HepG2 (cell line): ENCODE data around the gene DOCK1. TPM values are rescaled to one million over a fixed set of nuclear protein-coding genes. Genes with fewer than 3 reads are reported as not detected.

ENCODE experiments used
- ATAC-seq: fragments of 200-7000 bp; cut with Tn5 transposase; 3 replicates; pipeline ENCODE4 v1.9.1; 2020; ENCODE audit warnings: mild to moderate bottlenecking, moderate library complexity
- BruUV-seq: library from RNA; stranded (reverse); fragments of 400-500 nt; replicated peaks from 2 replicates; lab custom pipeline; 2021; lab: Mats Ljungman, UMichigan
- CTCF ChIA-PET: fragments of 300-600 bp; formaldehyde crosslinking; extraction: SDS; loops from one replicate; lab custom pipeline; 2021; ENCODE audit warnings: low total read pairs, inconsistent platforms, low intra/inter-chr PET ratio; lab: Yijun Ruan, JAX
- POLR2A ChIA-PET: fragments of 350-600 bp; sonication (Branson Sonifier 250); formaldehyde crosslinking; loops from one replicate; lab custom pipeline; 2020; ENCODE audit warnings: antibody characterized with exemption, inconsistent platforms; lab: Yijun Ruan, JAX
- DNase-seq: peaks from one replicate; pipeline ENCODE4 v3.0.0-alpha.2; 2015; ENCODE audit warnings: low spot score
- FAIRE-seq: peaks from 3 replicates; lab custom pipeline; 2011; peaks lifted over from hg19 to GRCh38; lab: Jason Lieb, UNC
- H2AFZ ChIP-seq: one replicate; pipeline ENCODE4 v1.6.1; 2011; ENCODE audit warnings: low read length, inconsistent platforms
- H3K27ac ChIP-seq: fragments of 300-600 bp; 3 replicates; pipeline ENCODE4 v1.8.0; 2011; ENCODE audit warnings: mixed run types, mild to moderate bottlenecking, mixed read lengths, low read length, inconsistent platforms; ENCODE audit not compliant: insufficient read depth; ENCODE audit errors: extremely low read length
- H3K27me3 ChIP-seq, 2 experiments: fragments of 200-600 bp in 1 of 2; 2 replicates in 1 of 2; 3 replicates in 1 of 2; pipeline versions ENCODE4 v1.6.0 to v1.8.0; 2011; ENCODE audit warnings: low read length in 2 of 2, mild to moderate bottlenecking in 2 of 2, moderate library complexity in 2 of 2, inconsistent platforms in 1 of 2; ENCODE audit not compliant: insufficient read depth in 2 of 2, control insufficient read depth in 1 of 2
- H3K36me3 ChIP-seq, 2 experiments: fragments of 200-600 bp in 1 of 2; replicated peaks in 1 of 2; 2 replicates in 1 of 2; 3 replicates in 1 of 2; pipeline versions ENCODE4 v1.5.1 to v1.8.0; 2011; ENCODE audit warnings: low read length in 2 of 2, inconsistent platforms in 1 of 2; ENCODE audit not compliant: insufficient read depth in 2 of 2, control insufficient read depth in 1 of 2
- H3K4me1 ChIP-seq: 2 replicates; pipeline ENCODE4 v1.5.1; 2012; ENCODE audit warnings: low read length, inconsistent platforms; ENCODE audit not compliant: insufficient read depth
- H3K4me2 ChIP-seq: 2 replicates; pipeline ENCODE4 v1.6.0; 2011; ENCODE audit warnings: low read depth, low read length, inconsistent platforms
- H3K4me3 ChIP-seq, 3 experiments: fragments of 200-600 bp in 1 of 3; sonication (generic), shearing (Covaris generic) in 1 of 3; replicated peaks in 1 of 3; 2 replicates each; pipeline ENCODE4 v1.5.1; 2011 to 2016; ENCODE audit warnings: low read length in 3 of 3, inconsistent platforms in 2 of 3, low read depth in 2 of 3, mild to moderate bottlenecking in 2 of 3, control low read depth in 1 of 3, mixed read lengths in 1 of 3; ENCODE audit not compliant: insufficient read depth in 1 of 3
- H3K79me2 ChIP-seq: one replicate; pipeline ENCODE4 v1.6.1; 2011; ENCODE audit warnings: low read length, inconsistent platforms; ENCODE audit not compliant: insufficient read depth
- H3K9ac ChIP-seq: 2 replicates; pipeline ENCODE4 v1.6.0; 2011; ENCODE audit warnings: mild to moderate bottlenecking, low read depth, low read length, inconsistent platforms; ENCODE audit not compliant: insufficient read depth
- H3K9me3 ChIP-seq: 2 replicates; pipeline ENCODE4 v1.5.1; 2012; ENCODE audit warnings: mild to moderate bottlenecking, low read length
- H4K20me1 ChIP-seq: 2 replicates; pipeline ENCODE4 v1.6.0; 2011; ENCODE audit warnings: inconsistent platforms, mild to moderate bottlenecking, low read length, moderate library complexity; ENCODE audit not compliant: insufficient read depth
- ARID5B ChIP-seq: IDR thresholded peaks from 2 replicates; pipeline ENCODE4 v1.4.0; 2020; ENCODE audit warnings: mild to moderate bottlenecking, missing genetic modification reagents
- GMEB1 ChIP-seq: sonication (generic); formaldehyde crosslinking; IDR thresholded peaks from 2 replicates; pipeline ENCODE4 v1.5.1; 2020; ENCODE audit warnings: missing genetic modification reagents, mild to moderate bottlenecking, borderline replicate concordance
- SNAPC2 ChIP-seq: sonication (generic); formaldehyde crosslinking; IDR thresholded peaks from 2 replicates; pipeline ENCODE4 v1.8.1; 2022; ENCODE audit warnings: mild to moderate bottlenecking, missing genetic modification reagents
- SNAPC4 ChIP-seq: sonication (generic); formaldehyde crosslinking; IDR thresholded peaks from 2 replicates; pipeline ENCODE4 v1.4.0; 2020; ENCODE audit warnings: mild to moderate bottlenecking, missing genetic modification reagents
- ZFX ChIP-seq: sonication (generic); formaldehyde crosslinking; IDR thresholded peaks from 2 replicates; pipeline ENCODE4 v1.4.0; 2020; ENCODE audit warnings: mild to moderate bottlenecking, low read depth, missing genetic modification reagents, moderate library complexity
- WGBS: methylation state at CpG from one replicate; pipeline ENCODE4 v1.1.6; 2017; ENCODE audit warnings: low lambda C conversion rate; 5-methylcytosine and 5-hydroxymethylcytosine counted together
- in situ Hi-C: cut with HindIII; loops from 2 replicates; pipeline ENCODE4 v1.10.0; 2017; ENCODE audit warnings: low pct_unique_long_range_greater_than_20kb; ENCODE audit not compliant: extremely low pct_ligation_motif_present
- intact Hi-C: fragments of 100-400 bp; cut with micrococcal nuclease; formaldehyde crosslinking; loops from one replicate; pipeline ENCODE4 v1.10.0; 2022; ENCODE audit not compliant: unreplicated experiment
- polyA plus RNA-seq, 8 experiments: library from polyadenylated mRNA; depleted of rRNA in 3 of 8; stranded (reverse) in 7 of 8; unstranded in 1 of 8; fragments of >200 nt; fragmentation: Illumina TruSeq in 4 of 8; extraction: Trizol in 4 of 8; gene quantifications; 2 replicates each; pipeline versions ENCODE4 v1.2.1 to v1.2.3, GENCODE V29; 2011 to 2016; ENCODE audit warnings: low read depth in 4 of 8, missing spikeins in 1 of 8, mixed read lengths in 1 of 8; ENCODE audit not compliant: insufficient read depth in 1 of 8
- total RNA-seq, 5 experiments: library from RNA; depleted of rRNA; stranded (reverse); fragments of >200 nt; fragmentation: Illumina TruSeq; extraction: Trizol; gene quantifications; 2 replicates each; pipeline ENCODE4 v1.2.3, GENCODE V29; 2016; ENCODE audit warnings: low read depth in 1 of 5

Gene DOCK1
- total and polyA plus RNA-seq, 2 of the 13 experiments (the other 11 are each of a cell fraction or from before 2014, with no cell fraction given) = 8.3 to 25.5 TPM

GRCh38 chr10:126949161-126949503 lies 43.9 kb downstream of the DOCK1 start:
- ChIA-PET POLR2A (no interaction called here), CTCF (no interaction called here)
- Histone ChIP-seq H3K9ac (no peak overlapping the region), H3K4me1 (no peaks in the 10 kb centered on the region), H2AFZ (no peak overlapping the region), H3K9me3 (peaks cover 49% of the 10 kb centered on the region), H3K4me2 (no peak overlapping the region), H3K27ac (no peak overlapping the region), H3K36me3 (peaks cover 0 to 5% of the 10 kb centered on the region in 2 experiments; a peak in 1 of 5 replicates), H4K20me1 (peaks cover 4% of the 10 kb centered on the region), H3K27me3 (no peaks in the 10 kb centered on the region), H3K4me3 (no peak overlapping the region), H3K79me2 (peaks cover 47% of the 10 kb centered on the region)
- in situ Hi-C loops = no loop called here
- intact Hi-C loops = no loop called here
- FAIRE-seq (no peak), DNase-seq (no peak), ATAC-seq (no peak)
- no TSS peak for BruUV-seq
- TF ChIP-seq SNAPC2 (no peak), SNAPC4 (CRISPR knock-in tag) (no peak), ZFX (no peak), ARID5B (CRISPR knock-in tag) (no peak), GMEB1 (no peak)
- WGBS = 80% methylated on average over 2 of the region's 4 CpGs
